H1 (cell line): ENCODE data around the gene MRPL22. TPM values are rescaled to one million over a fixed set of nuclear protein-coding genes. Genes with fewer than 3 reads are reported as not detected.

Experiments used
- CREB1 ChIP-seq: IDR thresholded peaks from 2 replicates; pipeline ENCODE4 v1.6.1; 2012; ENCODE audit warnings: inconsistent platforms
- CTCF ChIP-seq, 3 experiments: IDR thresholded peaks; 1 replicate in 2 of 3; 2 replicates in 1 of 3; pipeline versions ENCODE4 v1.5.1 to v1.6.1; 2011; ENCODE audit warnings: low read length in 3 of 3, mild to moderate bottlenecking in 3 of 3, inconsistent platforms in 2 of 3, low read depth in 1 of 3, moderate library complexity in 1 of 3; ENCODE audit not compliant: insufficient read depth in 1 of 3; ENCODE audit errors: control extremely low read depth in 1 of 3
- FOSL1 ChIP-seq: IDR thresholded peaks from 2 replicates; pipeline ENCODE4 v1.6.1; 2011; ENCODE audit warnings: mild to moderate bottlenecking, low read depth, low read length, moderate library complexity; ENCODE audit not compliant: insufficient read depth
- MAX ChIP-seq: IDR thresholded peaks from 2 replicates; pipeline ENCODE4 v1.6.1; 2012; ENCODE audit warnings: inconsistent platforms
- POLR2AphosphoS5 ChIP-seq: IDR thresholded peaks from 2 replicates; pipeline ENCODE4 v1.6.1; 2011; ENCODE audit warnings: low read depth, low read length
- polyA plus RNA-seq, 7 experiments: library from polyadenylated mRNA; depleted of rRNA in 3 of 7; stranded (reverse) in 5 of 7; unstranded in 2 of 7; fragments of >200 nt in 5 of 7; fragments of 200-250 nt in 2 of 7; gene quantifications; 1 replicate in 5 of 7; 2 replicates in 1 of 7; 4 replicates in 1 of 7; pipeline versions ENCODE4 v1.2.1 to v1.2.3, GENCODE V29; 2011 to 2013; ENCODE audit warnings: missing spikeins in 2 of 7, mixed read lengths in 2 of 7
- total RNA-seq: library from RNA; stranded (reverse); fragmentation: NEBNext Ultra II Directional; extraction: Animal tissue kit (Norgen Biotek cat#: 25700); gene quantifications from 2 replicates; pipeline ENCODE4 v1.2.1, GENCODE V29; 2021

MRPL22 gene
- total and polyA plus RNA-seq, 2 of the 8 experiments (the other 6 are each of a cell fraction or from before 2014, with no cell fraction given) = 46.8 to 65.6 TPM

GRCh38 chr5:154943527-154943926 is 2.7 kb downstream of the MRPL22 start (continued):
- TF ChIP-seq MAX (no peak), FOSL1 (no peak), CTCF (IDR thresholded peaks at IDR 0.05; ENCODE audit: control extremely low read depth in 1 of 3, insufficient read depth in 1 of 3, low read depth in 1 of 3, low read length in 3 of 3) (no peak), CREB1 (no peak), POLR2AphosphoS5 (no peak)
